LHCN-M2 (cell line): ENCODE data around the gene MCC. TPM values are rescaled to one million over a fixed set of nuclear protein-coding genes. Genes with fewer than 3 reads are reported as not detected.

Source experiments
- DNase-seq: peaks from one replicate; pipeline ENCODE4 v3.0.0-alpha.2; 2012; ENCODE audit warnings: low read depth
- total RNA-seq: library from RNA; depleted of rRNA; stranded (reverse); fragments of >200 nt; gene quantifications from 2 replicates; pipeline ENCODE4 v1.2.3, GENCODE V29; 2014

The MCC gene
- total RNA-seq, 1 experiment from 2014 or later: 10.7 TPM

GRCh38 chr5:113115956-113116355 lies 372.3 kb downstream of the MCC start:
- DNase-seq: no peak

- DNase-seq: no peak
Observed at GRCh38 chr5:113115061-113115460, 373.2 kb downstream of the MCC start.

GRCh38 chr5:113114559-113114958 lies 373.7 kb downstream of the MCC start:
- DNase-seq: no peak

DNA sequence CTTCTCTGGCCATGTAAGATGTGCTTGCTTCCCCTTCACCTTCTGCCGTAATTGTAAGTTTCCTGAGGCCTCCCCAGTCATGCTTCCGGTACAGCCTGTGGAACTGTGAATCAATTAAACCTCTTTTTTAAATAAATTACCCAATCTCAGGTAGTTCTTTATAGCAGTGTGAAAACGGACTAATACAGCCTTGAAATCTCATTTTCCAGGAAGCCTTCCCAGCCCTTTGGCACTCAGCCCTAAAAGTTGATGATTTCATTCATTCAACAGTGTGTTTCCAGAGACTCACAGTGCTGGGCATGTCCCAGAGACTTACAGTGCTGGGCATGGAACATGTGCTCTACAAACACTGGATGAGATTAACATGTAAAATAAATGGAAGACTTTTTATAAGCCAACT lies 375.8 kb downstream of the MCC start:
- no peak for DNase-seq

DNA sequence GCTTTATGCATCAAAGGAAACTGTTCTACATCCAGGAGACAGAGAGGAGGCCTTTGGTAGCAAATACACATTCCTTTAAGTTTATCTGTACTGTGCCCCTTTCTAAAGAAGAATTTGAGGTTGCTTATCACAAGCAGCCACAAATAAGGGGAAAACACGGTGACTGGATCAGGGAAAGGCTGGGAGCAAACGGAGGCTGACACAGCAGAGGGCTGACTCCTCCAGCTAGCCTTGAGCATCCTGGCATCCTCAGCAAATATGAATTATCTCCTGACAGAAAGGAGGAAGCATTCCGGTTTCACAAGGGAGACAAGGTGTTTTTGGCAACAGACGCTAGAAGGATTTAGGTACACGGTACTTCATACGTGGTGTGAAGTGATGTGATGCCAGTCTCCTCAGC lies 378.1 kb downstream of the MCC start:
- DNase-seq: no peak

GRCh38 chr5:113109344-113109743 lies 378.9 kb downstream of the MCC start:
- DNase-seq: no peak

DNA sequence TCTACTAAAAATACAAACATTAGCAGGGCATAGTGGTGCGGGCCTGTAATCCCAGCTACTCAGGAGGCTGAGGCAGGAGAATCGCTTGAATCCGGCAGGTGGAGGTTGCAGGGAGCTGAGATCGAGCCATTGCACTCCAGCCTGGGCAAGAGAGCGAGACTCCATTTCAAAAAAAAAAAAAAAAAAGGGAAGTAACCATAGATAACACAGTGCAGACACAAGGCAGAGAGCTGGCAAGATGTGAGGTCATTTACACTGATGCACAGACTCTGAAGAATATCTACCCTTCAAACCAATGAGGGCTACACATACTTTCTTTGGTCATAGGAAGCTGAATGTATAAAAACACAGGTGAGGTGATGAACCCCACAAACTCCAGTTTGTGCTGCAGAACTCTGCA lies 379.8 kb downstream of the MCC start:
- no peak for DNase-seq

DNA sequence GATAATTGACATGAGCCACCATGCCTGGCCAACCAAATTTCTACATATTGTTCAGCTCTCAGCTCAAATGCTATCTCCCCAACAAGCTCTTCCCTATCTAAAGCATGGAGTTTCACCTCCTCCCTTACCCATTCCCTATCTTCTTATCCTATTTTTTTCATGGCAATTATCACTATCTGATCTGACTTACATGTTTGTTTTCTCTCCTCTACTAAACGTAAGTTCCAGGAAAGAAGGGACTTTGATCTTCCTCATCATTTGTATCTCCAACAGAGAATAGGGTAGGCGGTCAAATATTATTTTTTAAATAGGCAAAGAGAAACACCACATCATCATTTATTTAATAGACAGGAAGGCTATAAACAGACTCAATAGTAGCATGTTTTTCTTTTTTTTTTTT lies 381.4 kb downstream of the MCC start:
- DNase-seq: no peak

- DNase-seq: no peak
Observed at GRCh38 chr5:113105693-113106280, 382.5 kb downstream of the MCC start.

- DNase-seq: no peak
Observed at GRCh38 chr5:113103330-113103729, 384.9 kb downstream of the MCC start.

- peak; percentile 49 for DNase-seq
Observed at GRCh38 chr5:113102121-113102531, 386.1 kb downstream of the MCC start.

GRCh38 chr5:113100981-113101380 lies 387.3 kb downstream of the MCC start:
- no peak for DNase-seq

DNA sequence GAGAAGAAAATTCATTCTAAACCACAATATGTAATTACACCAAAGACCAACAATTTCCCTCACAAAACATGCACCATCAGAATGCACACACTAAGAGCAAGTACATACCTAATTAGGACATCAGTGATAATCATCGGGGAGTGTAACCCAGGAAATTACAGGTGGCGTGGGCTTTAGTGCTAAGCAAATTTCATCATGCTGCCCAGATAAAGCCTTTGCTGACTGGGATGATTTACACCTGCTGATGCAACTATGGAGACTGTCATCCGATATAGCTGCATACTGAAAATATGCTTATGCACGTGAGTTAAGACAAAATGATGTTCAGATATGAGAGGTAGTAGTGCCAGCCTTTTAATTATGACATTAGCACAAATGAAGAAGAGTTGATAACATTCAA lies 388.4 kb downstream of the MCC start:
- DNase-seq: no peak

- DNase-seq: no peak
Observed at GRCh38 chr5:113098378-113098777, 389.9 kb downstream of the MCC start.

DNA sequence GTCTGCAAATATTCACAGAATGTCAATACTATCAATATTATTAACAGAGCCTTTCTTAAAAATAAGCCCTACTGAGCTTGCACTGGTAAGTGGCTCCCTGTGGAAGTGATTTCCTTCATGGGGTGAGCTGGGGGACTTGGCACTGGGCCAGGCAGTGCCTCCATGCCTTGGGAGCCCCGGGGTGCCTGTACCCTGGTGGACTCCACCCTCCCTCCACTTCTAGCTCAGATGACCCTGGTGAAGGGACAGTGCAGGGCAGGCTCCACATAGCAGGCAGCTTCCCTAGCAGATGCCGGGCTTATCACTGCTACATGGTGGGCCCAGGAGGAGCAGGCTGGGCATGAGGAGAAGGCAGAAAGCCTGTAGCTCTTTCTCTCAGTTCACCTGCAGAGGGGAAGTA lies 392.4 kb downstream of the MCC start:
- DNase-seq: no peak

- DNase-seq: no peak
Observed at GRCh38 chr5:113093558-113093957, 394.7 kb downstream of the MCC start.

DNA sequence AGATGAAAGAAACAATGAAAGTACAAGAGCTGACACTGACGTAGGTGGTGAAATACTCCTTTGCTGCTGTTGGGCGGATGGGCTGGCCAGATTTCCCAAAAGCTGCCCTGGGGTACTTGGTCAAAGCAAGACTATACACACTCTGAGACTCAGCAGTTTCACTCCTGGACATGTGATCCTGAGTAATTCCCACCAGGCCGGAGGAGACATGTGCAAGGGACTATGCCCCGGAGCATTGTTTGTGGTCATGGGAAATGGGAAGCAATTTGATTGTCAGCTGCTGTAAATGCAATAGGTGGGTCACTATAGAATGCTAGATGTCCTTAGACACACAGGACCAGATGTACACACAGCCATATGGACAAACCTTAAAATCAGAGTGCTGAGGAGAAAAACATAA lies 395.6 kb downstream of the MCC start:
- no peak for DNase-seq

- DNase-seq: no peak
Observed at GRCh38 chr5:113091622-113092021, 396.6 kb downstream of the MCC start.

DNA sequence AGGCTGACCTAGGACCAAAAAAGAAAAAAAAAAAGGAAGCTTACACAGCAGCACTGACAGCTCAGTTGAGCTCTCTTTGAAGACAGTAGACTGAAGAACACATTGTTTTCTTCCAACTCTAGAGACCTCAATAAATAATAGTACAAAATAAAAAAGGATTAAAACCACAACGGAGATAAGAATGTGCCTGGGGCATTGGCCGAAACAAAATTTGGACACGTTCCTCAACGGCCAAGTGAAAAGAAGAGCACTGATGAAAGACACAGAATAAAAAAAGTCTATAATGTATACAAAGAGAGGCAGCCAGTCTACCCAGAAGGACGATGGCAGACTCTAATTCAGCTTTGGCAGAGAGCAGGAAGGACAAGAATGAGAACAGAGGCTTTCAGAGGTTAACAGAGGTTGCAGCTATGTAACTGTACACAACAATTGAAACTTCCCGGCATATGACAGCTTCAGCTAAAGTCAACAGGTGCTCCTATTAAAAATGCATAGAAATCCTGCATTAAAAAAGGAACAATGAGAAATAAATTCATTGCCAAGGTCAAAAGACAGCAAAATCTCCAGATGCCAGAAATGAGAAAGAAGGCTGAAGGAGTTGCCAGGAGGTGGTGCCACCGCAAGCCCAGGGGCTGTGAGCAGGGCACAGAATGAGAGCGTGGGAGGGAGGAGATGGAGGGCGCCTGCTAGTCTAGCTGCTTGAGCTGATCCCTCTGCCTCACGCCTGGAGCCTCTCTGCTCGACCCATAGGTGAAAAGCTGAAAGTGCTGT lies 397.7 kb downstream of the MCC start:
- peak; percentile 59 for DNase-seq

GRCh38 chr5:113089653-113090335 lies 398.5 kb downstream of the MCC start:
- peak; percentile 72 for DNase-seq

GRCh38 chr5:113087976-113088514 lies 400.2 kb downstream of the MCC start:
- no peak for DNase-seq

DNA sequence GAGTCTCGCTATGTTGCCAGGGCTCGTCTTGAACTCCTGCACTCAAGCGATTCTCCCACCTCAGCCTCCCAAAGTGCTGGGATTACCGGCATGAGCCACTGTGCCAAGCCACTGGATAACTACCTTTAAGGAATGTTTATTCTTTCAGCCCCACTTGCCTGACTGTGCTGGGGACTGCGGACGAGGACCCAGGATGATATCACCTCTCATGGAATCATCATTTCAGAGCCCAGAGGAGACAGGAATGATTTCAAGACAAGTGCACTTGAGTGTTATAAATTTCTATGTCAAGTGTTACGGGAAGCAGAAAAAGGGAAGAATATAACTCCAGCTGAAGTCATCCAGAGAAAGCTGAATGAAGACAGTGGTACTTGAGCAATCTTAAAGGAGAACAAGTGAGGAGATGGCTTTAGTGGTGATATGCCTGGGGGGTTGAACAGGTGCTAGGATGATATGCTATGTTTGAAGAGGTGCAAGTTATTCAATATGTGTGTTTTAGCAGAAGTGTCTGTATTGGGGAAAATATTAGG lies 402.3 kb downstream of the MCC start:
- no peak for DNase-seq

DNA sequence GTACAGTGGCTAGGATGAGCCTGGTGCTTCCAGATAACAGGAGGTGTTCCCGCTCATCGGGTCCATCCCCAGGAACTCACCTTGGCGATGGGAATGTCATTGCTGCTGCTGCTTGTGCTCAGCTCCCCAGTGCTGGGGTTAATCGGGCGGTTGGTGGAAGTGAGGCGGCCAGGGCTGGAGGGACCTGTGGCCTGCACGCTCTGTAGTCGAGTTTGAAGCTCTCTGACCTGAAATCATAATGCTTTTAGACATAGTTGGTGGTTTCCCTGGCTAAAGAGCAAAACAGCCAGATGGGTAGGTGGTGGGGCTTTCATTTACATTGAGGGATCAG lies 403.2 kb downstream of the MCC start:
- DNase-seq: no peak
